Caco-2 (cell line): ENCODE results near the gene PTPN22. TPM values are rescaled to one million over a fixed set of nuclear protein-coding genes. Genes with fewer than 3 reads are reported as not detected.

Source experiments
- BruUV-seq: library from RNA; stranded (reverse); fragments of 400-500 nt; replicated peaks from 2 replicates; lab custom pipeline; 2021; lab: Mats Ljungman, UMichigan
- CTCF ChIA-PET: fragments of 300-600 bp; sonication (Branson Sonifier 250); formaldehyde crosslinking; loops from one replicate; lab custom pipeline; 2022; ENCODE audit warnings: antibody characterized with exemption; lab: Charles Lee
- POLR2A ChIA-PET: fragments of 300-600 bp; sonication (Branson Sonifier 250); formaldehyde crosslinking; loops from one replicate; lab custom pipeline; 2022; ENCODE audit warnings: antibody characterized with exemption; lab: Charles Lee
- DNase-seq, 2 experiments: peaks; one replicate each; pipeline versions ENCODE4 v3.0.0 to v3.0.0-alpha.2; 2020 to 2022
- H3K27me3 ChIP-seq: replicated peaks from 2 replicates; pipeline ENCODE4 v1.6.0; 2011; ENCODE audit warnings: low read length; ENCODE audit not compliant: control insufficient read depth, insufficient read depth
- H3K36me3 ChIP-seq: 2 replicates; pipeline ENCODE4 v1.5.1; 2011; ENCODE audit warnings: low read length; ENCODE audit not compliant: control insufficient read depth, insufficient read depth
- H3K4me1 ChIP-seq: fragments of 250-450 bp; sonication (Bioruptor Pico); 2 replicates; pipeline ENCODE4 v1.5.1; 2020; ENCODE audit warnings: mild to moderate bottlenecking
- H3K4me3 ChIP-seq: 2 replicates; pipeline ENCODE4 v1.5.1; 2011; ENCODE audit warnings: low read depth, mild to moderate bottlenecking, control low read depth, low read length
- H3K9me3 ChIP-seq: fragments of 250-450 bp; sonication (Bioruptor Pico); 2 replicates; pipeline ENCODE4 v1.5.1; 2020; ENCODE audit warnings: mild to moderate bottlenecking, moderate library complexity
- H3K27ac Mint-ChIP-seq: one replicate; pipeline ENCODE4 v1.8.0; 2022; ENCODE audit warnings: mixed read lengths; ENCODE audit not compliant: unreplicated experiment
- H3K27me3 Mint-ChIP-seq: one replicate; pipeline ENCODE4 v1.8.0; 2022; ENCODE audit warnings: mixed read lengths; ENCODE audit not compliant: insufficient read depth, unreplicated experiment
- H3K36me3 Mint-ChIP-seq: one replicate; pipeline ENCODE4 v1.8.0; 2022; ENCODE audit warnings: mild to moderate bottlenecking, mixed read lengths; ENCODE audit not compliant: insufficient read depth, unreplicated experiment
- H3K4me1 Mint-ChIP-seq: one replicate; pipeline ENCODE4 v1.8.0; 2022; ENCODE audit warnings: low read depth, mixed read lengths; ENCODE audit not compliant: unreplicated experiment
- H3K4me3 Mint-ChIP-seq: one replicate; pipeline ENCODE4 v1.8.0; 2022; ENCODE audit warnings: mild to moderate bottlenecking, moderate library complexity, mixed read lengths; ENCODE audit not compliant: unreplicated experiment
- H3K9me3 Mint-ChIP-seq: one replicate; pipeline ENCODE4 v1.8.0; 2022; ENCODE audit warnings: mixed read lengths; ENCODE audit not compliant: unreplicated experiment
- CTCF ChIP-seq, 2 experiments: fragments of 200-600 bp in 1 of 2; IDR thresholded peaks; 1 replicate in 1 of 2; 2 replicates in 1 of 2; pipeline versions ENCODE4 v1.5.1 to v1.8.0; 2011 to 2022; ENCODE audit warnings: antibody characterized with exemption in 1 of 2, control low read depth in 1 of 2, inconsistent platforms in 1 of 2, low read depth in 1 of 2, low read length in 1 of 2, mild to moderate bottlenecking in 1 of 2, moderate library complexity in 1 of 2; ENCODE audit not compliant: insufficient read depth in 1 of 2, severe bottlenecking in 1 of 2, unreplicated experiment in 1 of 2
- intact Hi-C: fragments of 100-400 bp; cut with micrococcal nuclease; formaldehyde crosslinking; loops from one replicate; pipeline ENCODE4 v1.10.0; 2022; ENCODE audit not compliant: unreplicated experiment
- total RNA-seq: library from RNA; stranded (reverse); gene quantifications from 2 replicates; pipeline ENCODE4 v1.2.3, GENCODE V29; 2022

Gene PTPN22
- total RNA-seq, 1 experiment from 2014 or later, result not detected

GRCh38 chr1:113858418-113858817 lies 13.1 kb downstream of the PTPN22 start:
- DNase-seq, result no peak
- BruUV-seq, result no TSS peak
- intact Hi-C loops, result loop anchor here (5.0 kb wide), 1 partner anchor 634 kb away; no protein-coding TSS in a partner anchor

GRCh38 chr1:113857776-113858175 lies 13.7 kb downstream of the PTPN22 start:
- Histone ChIP-seq H3K4me3 (no peak overlapping the region), H3K4me1 (no peaks in the 10 kb centered on the region), H3K27me3 (no peaks in the 10 kb centered on the region), H3K9me3 (no peaks in the 10 kb centered on the region), H3K36me3 (no peaks in the 10 kb centered on the region)
- DNase-seq, result no peak
- H3K27me3 Mint-ChIP-seq, result no peaks in the 10 kb centered on the region
- intact Hi-C loops, result loop anchor here (5.0 kb wide), 1 partner anchor 635 kb away; no protein-coding TSS in a partner anchor
- TF ChIP-seq CTCF (IDR thresholded peaks at IDR 0.05; ENCODE audit: insufficient read depth in 1 of 2, low read depth in 1 of 2, low read length in 1 of 2, severe bottlenecking in 1 of 2, unreplicated experiment in 1 of 2), result no peak
- POLR2A ChIA-PET, result no interaction called here
- H3K36me3 Mint-ChIP-seq, result no peaks in the 10 kb centered on the region
- no TSS peak for BruUV-seq
- H3K4me1 Mint-ChIP-seq, result no peaks in the 10 kb centered on the region
- CTCF ChIA-PET, result no interaction called here
- H3K4me3 Mint-ChIP-seq, result no peak overlapping the region
- no peak overlapping the region for H3K27ac Mint-ChIP-seq
- no peaks in the 10 kb centered on the region for H3K9me3 Mint-ChIP-seq

More at GRCh38 chr1:113858418-113858817, 13.1 kb downstream of the PTPN22 start:
- Histone ChIP-seq H3K27me3 (no peaks in the 10 kb centered on the region), H3K36me3 (no peaks in the 10 kb centered on the region), H3K4me3 (no peak overlapping the region), H3K9me3 (no peaks in the 10 kb centered on the region), H3K4me1 (no peaks in the 10 kb centered on the region)
- TF ChIP-seq CTCF (IDR thresholded peaks at IDR 0.05; ENCODE audit: insufficient read depth in 1 of 2, low read depth in 1 of 2, low read length in 1 of 2, severe bottlenecking in 1 of 2, unreplicated experiment in 1 of 2), result no peak
- Mint-ChIP-seq H3K27ac (no peak overlapping the region), H3K27me3 (no peaks in the 10 kb centered on the region), H3K4me1 (no peaks in the 10 kb centered on the region), H3K36me3 (no peaks in the 10 kb centered on the region), H3K9me3 (no peaks in the 10 kb centered on the region), H3K4me3 (no peak overlapping the region)
- POLR2A ChIA-PET, result no interaction called here
- CTCF ChIA-PET, result no interaction called here

GRCh38 chr1:113856401-113856790 lies 15.1 kb downstream of the PTPN22 start:
- Mint-ChIP-seq H3K27ac (no peak overlapping the region), H3K9me3 (no peaks in the 10 kb centered on the region), H3K27me3 (no peaks in the 10 kb centered on the region), H3K4me3 (no peak overlapping the region), H3K4me1 (no peaks in the 10 kb centered on the region), H3K36me3 (no peaks in the 10 kb centered on the region)
- BruUV-seq, result no TSS peak
- Histone ChIP-seq H3K9me3 (no peaks in the 10 kb centered on the region), H3K36me3 (no peaks in the 10 kb centered on the region), H3K4me3 (no peak overlapping the region), H3K27me3 (no peaks in the 10 kb centered on the region), H3K4me1 (no peaks in the 10 kb centered on the region)
- POLR2A ChIA-PET, result no interaction called here
- DNase-seq, result no peak
- no peak for TF ChIP-seq CTCF (IDR thresholded peaks at IDR 0.05; ENCODE audit: insufficient read depth in 1 of 2, low read depth in 1 of 2, low read length in 1 of 2, severe bottlenecking in 1 of 2, unreplicated experiment in 1 of 2)
- CTCF ChIA-PET, result no interaction called here
- intact Hi-C loops, result loop anchor here (5.0 kb wide), 1 partner anchor 636 kb away; no protein-coding TSS in a partner anchor
